Measurements from ENCODE around the gene TBC1D19. TPM values are rescaled to one million over a fixed set of nuclear protein-coding genes. Genes with fewer than 3 reads are reported as not detected.

The TBC1D19 gene
- total and polyA plus RNA-seq, 9 of the 15 experiments (the other 6 are each of a cell fraction or from before 2014, with no cell fraction given), result 0.73 to 5.6 (median 3.7) TPM

DNA sequence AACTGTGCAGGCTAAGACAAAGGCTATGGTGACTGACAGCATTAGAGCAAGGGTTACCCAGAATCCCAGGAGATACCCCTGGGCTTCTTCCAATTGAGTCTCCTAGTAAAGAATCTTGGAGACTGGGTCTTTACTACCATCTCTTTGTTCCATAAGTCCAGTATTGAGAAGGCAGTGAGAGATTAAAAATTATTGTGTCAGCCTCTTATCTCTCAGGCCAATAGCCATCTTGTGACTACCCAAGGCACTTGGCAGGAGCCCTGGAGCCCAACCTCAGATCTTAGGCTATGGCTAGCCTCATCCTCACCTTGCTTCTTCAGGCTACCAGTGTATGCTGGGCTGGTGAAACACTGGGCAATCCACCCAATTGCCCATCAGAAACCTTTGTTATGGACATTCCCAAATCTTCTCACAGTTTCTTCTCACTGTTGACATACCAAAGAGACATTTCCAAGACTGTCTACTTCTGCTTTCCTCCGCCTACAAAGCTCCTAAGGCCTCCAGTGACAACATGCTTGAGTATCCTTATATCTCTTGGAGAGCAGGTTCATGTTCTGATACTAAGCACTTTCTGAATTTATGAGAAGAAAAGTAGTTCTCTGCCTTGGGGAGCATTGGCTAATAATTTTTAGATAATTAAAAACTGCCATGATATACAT lies 200.5 kb downstream of the TBC1D19 start (continued):
- TF ChIP-seq FOXK2 (conservative IDR thresholded peaks at IDR 0.05 in 1 of 2, IDR thresholded peaks at IDR 0.05 in 1 of 2; ENCODE audit: low read depth in 2 of 2), result 0 out of 4 replicates have a peak, but pooled peaks of 1 of the 2 experiments have one; percentile 19
- 0 out of 2 replicates have a peak, but pooled peaks have one; percentile 18 for TF ChIP-seq ZNF175 (CRISPR knock-in tag; IDR thresholded peaks at IDR 0.05; ENCODE audit: low read depth)
- TF ChIP-seq CBFA2T2 (conservative IDR thresholded peaks at IDR 0.05), result peak; percentile 33
- TF ChIP-seq, protein P1, sequence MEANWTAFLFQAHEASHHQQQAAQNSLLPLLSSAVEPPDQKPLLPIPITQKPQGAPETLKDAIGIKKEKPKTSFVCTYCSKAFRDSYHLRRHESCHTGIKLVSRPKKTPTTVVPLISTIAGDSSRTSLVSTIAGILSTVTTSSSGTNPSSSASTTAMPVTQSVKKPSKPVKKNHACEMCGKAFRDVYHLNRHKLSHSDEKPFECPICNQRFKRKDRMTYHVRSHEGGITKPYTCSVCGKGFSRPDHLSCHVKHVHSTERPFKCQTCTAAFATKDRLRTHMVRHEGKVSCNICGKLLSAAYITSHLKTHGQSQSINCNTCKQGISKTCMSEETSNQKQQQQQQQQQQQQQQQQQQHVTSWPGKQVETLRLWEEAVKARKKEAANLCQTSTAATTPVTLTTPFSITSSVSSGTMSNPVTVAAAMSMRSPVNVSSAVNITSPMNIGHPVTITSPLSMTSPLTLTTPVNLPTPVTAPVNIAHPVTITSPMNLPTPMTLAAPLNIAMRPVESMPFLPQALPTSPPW (CRISPR knock-in tag; IDR thresholded peaks at IDR 0.05), result peak; percentile 29; the same call in 1 of the 2 replicates
- TF ChIP-seq DMBX1 (CRISPR knock-in tag; IDR thresholded peaks at IDR 0.05; ENCODE audit: borderline replicate concordance), result 0 out of 2 replicates have a peak, but pooled peaks have one; percentile 55
- peak; percentile 59 for TF ChIP-seq CBFA2T3 (IDR thresholded peaks at IDR 0.05)
- TF ChIP-seq KLF6 (CRISPR knock-in tag; IDR thresholded peaks at IDR 0.05; ENCODE audit: borderline replicate concordance), result peak; percentile 31; the same call in 1 of the 2 replicates
- TF ChIP-seq, protein P2, sequence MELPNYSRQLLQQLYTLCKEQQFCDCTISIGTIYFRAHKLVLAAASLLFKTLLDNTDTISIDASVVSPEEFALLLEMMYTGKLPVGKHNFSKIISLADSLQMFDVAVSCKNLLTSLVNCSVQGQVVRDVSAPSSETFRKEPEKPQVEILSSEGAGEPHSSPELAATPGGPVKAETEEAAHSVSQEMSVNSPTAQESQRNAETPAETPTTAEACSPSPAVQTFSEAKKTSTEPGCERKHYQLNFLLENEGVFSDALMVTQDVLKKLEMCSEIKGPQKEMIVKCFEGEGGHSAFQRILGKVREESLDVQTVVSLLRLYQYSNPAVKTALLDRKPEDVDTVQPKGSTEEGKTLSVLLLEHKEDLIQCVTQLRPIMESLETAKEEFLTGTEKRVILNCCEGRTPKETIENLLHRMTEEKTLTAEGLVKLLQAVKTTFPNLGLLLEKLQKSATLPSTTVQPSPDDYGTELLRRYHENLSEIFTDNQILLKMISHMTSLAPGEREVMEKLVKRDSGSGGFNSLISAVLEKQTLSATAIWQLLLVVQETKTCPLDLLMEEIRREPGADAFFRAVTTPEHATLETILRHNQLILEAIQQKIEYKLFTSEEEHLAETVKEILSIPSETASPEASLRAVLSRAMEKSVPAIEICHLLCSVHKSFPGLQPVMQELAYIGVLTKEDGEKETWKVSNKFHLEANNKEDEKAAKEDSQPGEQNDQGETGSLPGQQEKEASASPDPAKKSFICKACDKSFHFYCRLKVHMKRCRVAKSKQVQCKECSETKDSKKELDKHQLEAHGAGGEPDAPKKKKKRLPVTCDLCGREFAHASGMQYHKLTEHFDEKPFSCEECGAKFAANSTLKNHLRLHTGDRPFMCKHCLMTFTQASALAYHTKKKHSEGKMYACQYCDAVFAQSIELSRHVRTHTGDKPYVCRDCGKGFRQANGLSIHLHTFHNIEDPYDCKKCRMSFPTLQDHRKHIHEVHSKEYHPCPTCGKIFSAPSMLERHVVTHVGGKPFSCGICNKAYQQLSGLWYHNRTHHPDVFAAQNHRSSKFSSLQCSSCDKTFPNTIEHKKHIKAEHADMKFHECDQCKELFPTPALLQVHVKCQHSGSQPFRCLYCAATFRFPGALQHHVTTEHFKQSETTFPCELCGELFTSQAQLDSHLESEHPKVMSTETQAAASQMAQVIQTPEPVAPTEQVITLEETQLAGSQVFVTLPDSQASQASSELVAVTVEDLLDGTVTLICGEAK (IDR thresholded peaks at IDR 0.05), result no peak
- TF ChIP-seq, protein P2 (CRISPR knock-in tag; IDR thresholded peaks at IDR 0.05), result no peak
- TF ChIP-seq SREBF2 (CRISPR knock-in tag; IDR thresholded peaks at IDR 0.05), result no peak
- TF ChIP-seq HSF4 (CRISPR knock-in tag; IDR thresholded peaks at IDR 0.05; ENCODE audit: borderline replicate concordance), result peak; percentile 63; the same call in 1 of the 2 replicates
- TF ChIP-seq ZBTB17 (CRISPR knock-in tag; IDR thresholded peaks at IDR 0.05), result no peak
- 0 out of 2 replicates have a peak, but pooled peaks have one; percentile 48 for TF ChIP-seq ZNF395 (CRISPR knock-in tag; IDR thresholded peaks at IDR 0.05)
